K562 treated with DMSO at 1 percent for 24 hours (cell line): Measurements from ENCODE around the gene NATD1. TPM values are rescaled to one million over a fixed set of nuclear protein-coding genes. Genes with fewer than 3 reads are reported as not detected.

Experiments
- total RNA-seq: library from RNA; unstranded; fragments of 300-600 nt; gene quantifications from 2 replicates; pipeline ENCODE4 v1.2.3, GENCODE V29; 2022; ENCODE audit warnings: low read depth; ENCODE audit not compliant: insufficient read depth

NATD1 gene, protein sequence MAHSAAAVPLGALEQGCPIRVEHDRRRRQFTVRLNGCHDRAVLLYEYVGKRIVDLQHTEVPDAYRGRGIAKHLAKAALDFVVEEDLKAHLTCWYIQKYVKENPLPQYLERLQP
- total RNA-seq = 8.1 and 9.4 TPM in 2 replicates

GRCh38 chr17:21252796-21253645, at the start of gene NATD1:
NATD1 (minus strand) TSS chr17:21253410; CDS start chr17:21253264, 146 bp downstream.

DNA sequence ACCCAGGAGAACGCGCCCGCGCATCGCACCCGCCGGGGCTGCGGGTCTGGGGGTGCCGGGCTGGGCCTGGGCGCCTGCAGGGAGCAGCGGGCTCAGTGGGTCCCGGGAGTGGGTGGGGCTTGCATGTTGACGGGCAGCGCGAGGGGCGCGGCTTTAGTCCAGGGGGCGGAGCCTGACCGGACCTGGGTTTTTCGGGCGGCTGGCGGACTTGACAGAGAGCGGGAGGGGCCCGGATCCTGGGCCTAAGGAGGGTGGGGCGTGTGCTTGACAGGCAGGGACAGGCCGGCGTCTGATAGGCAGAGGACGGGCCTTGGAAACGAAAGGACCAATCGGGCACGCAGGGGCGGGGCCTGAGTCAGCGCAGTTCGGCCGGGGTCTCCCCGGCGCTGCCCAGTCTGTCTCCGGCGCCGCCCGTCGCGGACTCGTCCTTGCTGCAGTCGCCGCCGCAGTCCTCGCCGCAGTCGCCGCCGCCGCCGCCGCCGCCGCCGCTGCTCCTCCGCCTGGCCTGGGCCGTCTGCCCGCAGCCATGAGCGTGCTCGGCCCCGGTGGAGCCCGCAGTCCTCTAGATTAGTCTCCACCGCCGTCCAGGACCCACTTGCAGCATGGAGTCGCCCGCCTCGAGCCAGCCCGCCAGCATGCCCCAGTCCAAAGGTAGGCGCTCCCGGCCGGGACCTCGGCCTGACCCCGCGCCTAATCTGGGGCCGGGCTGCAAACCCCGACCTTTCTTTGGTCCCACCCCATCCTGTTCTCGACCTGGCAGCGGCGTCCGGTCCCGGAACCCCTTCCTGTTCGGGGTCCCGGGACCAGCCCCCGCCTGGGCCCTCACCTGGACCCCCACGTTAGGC, 31.3 kb upstream of the NATD1 start, which contains the start of gene MAP2K3:
MAP2K3 (plus strand) TSS at position 393 of the 845 bp plus-strand sequence; CDS start at position 603, 210 bp downstream.

DNA sequence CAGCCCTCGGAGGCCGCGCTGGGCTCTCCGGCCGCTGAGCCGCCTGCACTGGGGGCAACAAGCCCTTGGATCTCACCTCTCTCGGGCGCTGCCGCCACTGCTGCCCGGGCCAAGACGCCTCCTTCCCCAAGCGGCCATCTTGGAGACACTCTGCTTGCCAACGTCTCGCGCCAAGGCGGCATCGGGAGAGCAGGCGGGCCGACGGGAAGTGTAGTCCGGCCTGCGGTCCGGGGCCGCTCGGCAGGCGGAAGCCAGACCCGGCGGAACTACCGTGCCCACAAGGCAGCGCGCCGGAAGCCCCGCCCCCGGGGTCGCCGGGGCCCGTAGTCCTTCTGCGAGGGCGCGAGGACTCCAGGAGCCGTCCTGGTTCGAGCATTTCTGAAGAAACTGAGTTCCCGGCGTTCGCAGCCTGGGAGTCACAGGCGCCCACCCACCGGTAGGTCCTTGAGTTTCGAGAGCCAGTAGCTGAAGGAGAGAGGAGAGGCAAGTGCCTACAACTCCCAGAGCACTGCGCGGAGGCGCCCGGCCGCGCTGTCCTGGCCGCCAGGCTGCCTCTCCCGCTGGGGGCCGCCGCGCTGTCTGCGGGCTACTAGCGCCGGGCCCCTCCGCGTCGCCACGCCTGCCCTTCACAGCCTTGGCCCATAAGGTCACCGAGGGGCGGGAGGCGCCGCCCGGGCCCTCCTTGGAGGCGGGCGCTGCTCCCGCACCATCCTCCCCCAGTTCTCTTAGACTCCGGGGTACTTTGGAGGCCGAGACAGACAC, 39.0 kb downstream of the NATD1 start, which contains the start of gene TMEM11:
TMEM11 (minus strand) TSS at position 147 of the 762 bp plus-strand sequence; CDS start at position 138, 9 bp downstream.

Other genes starting within 250 kb of the NATD1 start
- 87.7 and 89.3 TPM in 2 replicates for gene USP22, start 210.4 kb downstream of the NATD1 start, total RNA-seq
- gene DHRS7B, start 126.4 kb downstream of the NATD1 start, total RNA-seq = 18.1 and 21.1 TPM in 2 replicates
- 43.2 and 52.2 TPM in 2 replicates for gene TMEM11, start 39.2 kb downstream of the NATD1 start, total RNA-seq
- gene MAP2K3, start 31.3 kb upstream of the NATD1 start, total RNA-seq = 11.9 and 13.5 TPM in 2 replicates
- gene KCNJ12, start 122.9 kb upstream of the NATD1 start, total RNA-seq = 0.05 TPM in 1 of 2 replicates, not detected in the other